Muscle layer of duodenum (tissue), 2 donors: ENCODE results near the gene FJX1.
"Not testable (repeated sequence)": the region's sequence is repeated elsewhere in the genome, so short reads cannot be mapped to it uniquely, and the experiment has no call there.

Source experiments
- H3K27ac ChIP-seq: one replicate; pipeline ENCODE4 v1.7.0; 2013; ENCODE audit warnings: mild to moderate bottlenecking, low read length
- H3K27me3 ChIP-seq: one replicate; pipeline ENCODE4 v1.7.0; 2013; ENCODE audit warnings: low read depth, mild to moderate bottlenecking, control low read depth, low read length
- H3K36me3 ChIP-seq, 2 donors: one replicate each; pipeline ENCODE4 v1.7.0; 2013; ENCODE audit warnings: low read length in 2 of 2, control low read depth in 1 of 2, mild to moderate bottlenecking in 1 of 2; ENCODE audit not compliant: insufficient read depth in 2 of 2, control insufficient read depth in 1 of 2
- H3K4me1 ChIP-seq, 2 donors: one replicate each; pipeline ENCODE4 v1.7.0; 2013; ENCODE audit warnings: low read length in 2 of 2, mild to moderate bottlenecking in 2 of 2, control low read depth in 1 of 2, moderate library complexity in 1 of 2; ENCODE audit not compliant: insufficient read depth in 2 of 2, control insufficient read depth in 1 of 2
- H3K4me3 ChIP-seq, 2 donors: one replicate each; pipeline ENCODE4 v1.7.0; 2013; ENCODE audit warnings: low read length in 2 of 2, low read depth in 1 of 2, mild to moderate bottlenecking in 1 of 2
- H3K9me3 ChIP-seq, 2 donors: one replicate each; pipeline ENCODE4 v1.7.0; 2013; ENCODE audit warnings: low read length in 2 of 2, control low read depth in 1 of 2, mild to moderate bottlenecking in 1 of 2; ENCODE audit not compliant: control insufficient read depth in 1 of 2
- donor health status: healthy.

Gene FJX1

GRCh38 chr11:35635933-35636332 is 17.7 kb downstream of the FJX1 start:
- Histone ChIP-seq H3K27me3 (no peaks in the 10 kb centered on the region), H3K27ac (no peak overlapping the region), H3K4me3 (no peak overlapping the region), H3K4me1 (no peaks in the 10 kb centered on the region), H3K36me3 (no peaks in the 10 kb centered on the region), H3K9me3 (no peaks in the 10 kb centered on the region)

- Histone ChIP-seq H3K4me1 (no peaks in the 10 kb centered on the region), H3K36me3 (no peaks in the 10 kb centered on the region), H3K27me3 (no peaks in the 10 kb centered on the region), H3K9me3 (no peaks in the 10 kb centered on the region), H3K4me3 (no peak overlapping the region), H3K27ac (no peak overlapping the region)
Observed at GRCh38 chr11:35639591-35640179, 21.4 kb downstream of the FJX1 start.

GRCh38 chr11:35641171-35641897 is 23.1 kb downstream of the FJX1 start:
- no peaks in the 10 kb centered on the region for H3K9me3 ChIP-seq
- H3K36me3 ChIP-seq = no peaks in the 10 kb centered on the region
- H3K4me1 ChIP-seq = no peaks in the 10 kb centered on the region
- H3K4me3 ChIP-seq = no peak overlapping the region
- H3K27ac ChIP-seq = no peak overlapping the region
- no peaks in the 10 kb centered on the region for H3K27me3 ChIP-seq

- Histone ChIP-seq H3K4me1 (no peaks in the 10 kb centered on the region), H3K4me3 (no peak overlapping the region), H3K27me3 (no peaks in the 10 kb centered on the region), H3K27ac (no peak overlapping the region), H3K9me3 (no peaks in the 10 kb centered on the region), H3K36me3 (no peaks in the 10 kb centered on the region)
Observed at GRCh38 chr11:35641964-35642363, 23.7 kb downstream of the FJX1 start.

DNA sequence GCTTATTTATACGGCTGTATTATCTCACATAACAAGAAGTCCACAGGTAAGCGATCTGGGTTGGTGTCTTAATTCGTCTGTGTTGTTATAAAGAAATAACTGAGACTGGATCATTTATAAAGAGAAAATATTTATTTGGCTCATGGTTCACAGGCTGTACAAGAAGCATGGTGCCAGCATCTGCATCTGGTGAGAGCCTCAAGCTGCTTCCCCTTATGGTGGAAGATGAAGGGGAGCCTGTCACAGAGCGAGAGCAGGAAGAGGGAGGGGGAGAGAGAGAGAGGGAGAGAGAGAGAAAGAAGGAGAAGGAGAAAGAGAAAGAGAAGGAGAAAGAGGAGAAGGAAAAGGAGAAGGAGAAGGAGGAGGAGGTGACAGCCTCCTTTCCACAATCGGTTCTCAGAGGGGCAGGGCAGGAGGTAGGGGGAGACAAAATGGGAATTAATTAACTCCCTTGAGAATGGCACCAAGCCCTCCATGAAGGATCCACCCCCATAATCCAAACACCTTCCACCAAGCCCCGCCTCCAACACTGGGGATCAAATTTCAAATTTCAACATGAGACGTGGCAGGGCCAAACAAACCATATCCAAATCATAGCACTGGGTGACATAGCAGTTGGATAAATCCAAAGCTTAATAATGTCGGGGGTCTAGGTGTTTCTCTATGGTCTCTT is 29.3 kb downstream of the FJX1 start:
- Histone ChIP-seq H3K4me3 (no peak overlapping the region), H3K36me3 (no peaks in the 10 kb centered on the region), H3K27ac (no peak overlapping the region), H3K9me3 (no peaks in the 10 kb centered on the region), H3K27me3 (no peaks in the 10 kb centered on the region), H3K4me1 (no peaks in the 10 kb centered on the region)

DNA sequence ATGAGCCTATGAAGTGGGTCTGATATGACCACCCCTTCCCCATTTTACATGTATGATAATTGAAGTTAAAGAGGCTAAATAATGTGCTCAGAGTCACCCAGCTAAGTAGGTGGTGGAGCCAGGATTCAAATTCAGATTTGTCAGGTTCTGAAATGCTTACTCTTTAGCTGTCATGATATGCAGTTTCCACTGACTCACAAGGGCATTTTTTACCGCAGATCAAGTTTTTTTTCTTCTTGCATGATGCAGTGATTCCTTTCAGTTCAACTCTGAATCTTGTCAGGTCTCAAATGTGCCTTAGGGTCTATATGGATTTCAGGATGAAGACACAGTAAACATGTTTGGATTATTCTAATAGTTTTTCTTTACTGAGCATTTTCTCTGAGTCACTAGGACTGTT is 31.7 kb downstream of the FJX1 start:
- no peaks in the 10 kb centered on the region for H3K36me3 ChIP-seq
- H3K4me1 ChIP-seq = no peaks in the 10 kb centered on the region
- no peak overlapping the region for H3K27ac ChIP-seq
- no peaks in the 10 kb centered on the region for H3K27me3 ChIP-seq
- H3K9me3 ChIP-seq = no peaks in the 10 kb centered on the region
- no peak overlapping the region for H3K4me3 ChIP-seq

DNA sequence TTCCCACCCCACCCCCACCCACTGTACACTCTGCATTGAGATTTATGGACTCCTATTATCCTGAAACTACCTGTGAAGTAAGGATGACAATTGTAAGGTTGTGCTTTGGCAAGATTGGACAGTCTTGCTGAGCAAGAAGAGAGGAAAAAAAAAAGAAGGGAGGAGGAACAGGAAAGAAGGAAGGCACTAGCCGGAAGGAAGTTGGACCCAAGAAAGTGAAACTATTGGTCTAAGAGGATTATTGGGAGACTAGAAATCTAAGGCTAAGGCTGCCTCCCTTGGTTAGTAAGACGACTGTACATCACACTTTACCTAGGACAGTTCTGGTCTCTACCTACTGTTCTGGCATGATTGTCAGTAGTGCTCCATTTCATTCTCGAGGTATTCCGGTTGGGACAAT is 32.2 kb downstream of the FJX1 start:
- Histone ChIP-seq H3K9me3 (no peaks in the 10 kb centered on the region), H3K27me3 (no peaks in the 10 kb centered on the region), H3K27ac (no peak overlapping the region), H3K4me1 (no peaks in the 10 kb centered on the region), H3K4me3 (no peak overlapping the region), H3K36me3 (no peaks in the 10 kb centered on the region)

GRCh38 chr11:35651263-35651662 is 33.0 kb downstream of the FJX1 start:
- no peaks in the 10 kb centered on the region for H3K36me3 ChIP-seq
- H3K4me1 ChIP-seq = no peaks in the 10 kb centered on the region
- H3K4me3 ChIP-seq = no peak overlapping the region
- H3K27me3 ChIP-seq = no peaks in the 10 kb centered on the region
- H3K27ac ChIP-seq = no peak overlapping the region
- H3K9me3 ChIP-seq = no peaks in the 10 kb centered on the region

DNA sequence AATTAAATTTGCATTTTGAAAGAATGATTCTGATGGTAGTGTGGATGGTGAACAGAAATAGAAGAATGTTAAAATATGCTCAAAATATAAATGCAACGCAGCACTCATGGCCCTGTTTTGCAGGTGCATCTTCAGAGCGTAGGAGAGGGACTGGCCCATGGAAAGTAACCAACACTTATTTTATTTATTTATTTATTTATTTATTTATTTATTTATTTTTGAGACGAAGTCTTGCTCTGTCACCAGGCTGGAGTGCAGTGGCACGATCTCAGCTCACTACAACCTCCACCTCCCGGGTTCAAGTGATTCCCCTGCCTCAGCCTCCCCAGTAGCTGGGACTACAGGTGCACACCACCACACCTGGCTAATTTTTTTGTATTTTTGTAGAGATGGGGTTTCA is 34.5 kb downstream of the FJX1 start:
- not testable (repeated sequence) for H3K4me1 ChIP-seq, H3K9me3 ChIP-seq, H3K36me3 ChIP-seq, H3K27me3 ChIP-seq, H3K27ac ChIP-seq, H3K4me3 ChIP-seq

GRCh38 chr11:35654711-35655110 is 36.5 kb downstream of the FJX1 start:
- no peak overlapping the region for H3K4me3 ChIP-seq
- no peaks in the 10 kb centered on the region for H3K4me1 ChIP-seq
- H3K9me3 ChIP-seq = no peaks in the 10 kb centered on the region
- no peaks in the 10 kb centered on the region for H3K27me3 ChIP-seq
- no peaks in the 10 kb centered on the region for H3K36me3 ChIP-seq
- H3K27ac ChIP-seq = no peak overlapping the region

- Histone ChIP-seq H3K36me3 (no peaks in the 10 kb centered on the region), H3K4me1 (no peaks in the 10 kb centered on the region), H3K27ac (no peak overlapping the region), H3K9me3 (no peaks in the 10 kb centered on the region), H3K27me3 (no peaks in the 10 kb centered on the region), H3K4me3 (no peak overlapping the region)
Observed at GRCh38 chr11:35655254-35655653, 37.0 kb downstream of the FJX1 start.
